Measurements from ENCODE around the gene KIF26B.
"Not testable (repeated sequence)": the region's sequence is repeated elsewhere in the genome, so short reads cannot be mapped to it uniquely, and the experiment has no call there.

Gene KIF26B

GRCh38 chr1:245355851-245356630, 201.3 kb downstream of the KIF26B start:
- H3K27me3 Mint-ChIP-seq; H3K4me3 Mint-ChIP-seq; H3K4me1 Mint-ChIP-seq (ENCODE audit: low read depth); H3K9me3 Mint-ChIP-seq (ENCODE audit: low read depth); H3K27ac Mint-ChIP-seq; H3K36me3 Mint-ChIP-seq: not testable (repeated sequence)

- no peaks in the 10 kb centered on the region for H3K27me3 Mint-ChIP-seq
- no peaks in the 10 kb centered on the region for H3K9me3 Mint-ChIP-seq (ENCODE audit: low read depth)
- H3K4me3 Mint-ChIP-seq: no peak overlapping the region
- no peaks in the 10 kb centered on the region for H3K36me3 Mint-ChIP-seq
- H3K4me1 Mint-ChIP-seq (ENCODE audit: low read depth): no peaks in the 10 kb centered on the region
- H3K27ac Mint-ChIP-seq: no peak overlapping the region
Measured at GRCh38 chr1:245356891-245357585, 202.3 kb downstream of the KIF26B start.

- H3K27ac Mint-ChIP-seq; H3K4me3 Mint-ChIP-seq; H3K36me3 Mint-ChIP-seq; H3K27me3 Mint-ChIP-seq; H3K9me3 Mint-ChIP-seq (ENCODE audit: low read depth); H3K4me1 Mint-ChIP-seq (ENCODE audit: low read depth): not testable (repeated sequence)
Measured at GRCh38 chr1:245359101-245359680, 204.4 kb downstream of the KIF26B start.

- Mint-ChIP-seq H3K27ac (no peak overlapping the region), H3K4me3 (no peak overlapping the region), H3K36me3 (no peaks in the 10 kb centered on the region), H3K9me3 (ENCODE audit: low read depth) (no peaks in the 10 kb centered on the region), H3K27me3 (no peaks in the 10 kb centered on the region), H3K4me1 (ENCODE audit: low read depth) (peaks cover 6% of the 10 kb centered on the region)
Measured at GRCh38 chr1:245361065-245361464, 206.3 kb downstream of the KIF26B start.

DNA sequence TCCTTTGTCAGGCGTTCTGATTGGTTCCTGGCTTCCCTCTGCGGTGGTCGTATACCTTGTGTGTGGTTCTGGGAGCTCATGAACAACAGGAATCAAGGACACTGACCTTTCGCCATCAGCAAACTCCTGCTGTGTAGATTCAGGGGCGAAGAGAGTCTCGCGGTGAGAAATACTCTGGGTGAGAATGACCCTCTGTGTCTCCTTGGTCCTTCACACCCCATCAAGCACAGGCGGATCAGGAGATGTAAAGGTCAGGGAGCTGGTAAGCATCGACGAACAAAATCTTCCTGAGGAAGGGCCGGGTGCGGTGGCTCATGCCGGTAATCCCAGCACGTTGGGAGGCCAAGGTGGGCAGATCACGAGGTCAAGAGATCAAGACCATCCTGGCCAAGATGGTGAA, 207.2 kb downstream of the KIF26B start:
- no peaks in the 10 kb centered on the region for H3K27me3 Mint-ChIP-seq
- no peaks in the 10 kb centered on the region for H3K9me3 Mint-ChIP-seq (ENCODE audit: low read depth)
- H3K4me3 Mint-ChIP-seq: no peak overlapping the region
- no peaks in the 10 kb centered on the region for H3K36me3 Mint-ChIP-seq
- no peak overlapping the region for H3K27ac Mint-ChIP-seq
- peaks cover 6% of the 10 kb centered on the region for H3K4me1 Mint-ChIP-seq (ENCODE audit: low read depth)

- no peak overlapping the region for H3K27ac Mint-ChIP-seq
- H3K27me3 Mint-ChIP-seq: peaks cover 2% of the 10 kb centered on the region
- no peaks in the 10 kb centered on the region for H3K36me3 Mint-ChIP-seq
- H3K9me3 Mint-ChIP-seq (ENCODE audit: low read depth): no peaks in the 10 kb centered on the region
- peaks cover 6% of the 10 kb centered on the region for H3K4me1 Mint-ChIP-seq (ENCODE audit: low read depth)
- H3K4me3 Mint-ChIP-seq: no peak overlapping the region
Measured at GRCh38 chr1:245363461-245364200, 208.8 kb downstream of the KIF26B start.

GRCh38 chr1:245365095-245366020, 210.6 kb downstream of the KIF26B start:
- peaks cover 2% of the 10 kb centered on the region for H3K27me3 Mint-ChIP-seq
- H3K27ac Mint-ChIP-seq: no peak overlapping the region
- H3K4me3 Mint-ChIP-seq: no peak overlapping the region
- H3K4me1 Mint-ChIP-seq (ENCODE audit: low read depth): peaks cover 6% of the 10 kb centered on the region
- H3K36me3 Mint-ChIP-seq: no peaks in the 10 kb centered on the region
- no peaks in the 10 kb centered on the region for H3K9me3 Mint-ChIP-seq (ENCODE audit: low read depth)

- no peaks in the 10 kb centered on the region for H3K9me3 Mint-ChIP-seq (ENCODE audit: low read depth)
- no peak overlapping the region for H3K27ac Mint-ChIP-seq
- H3K4me3 Mint-ChIP-seq: no peak overlapping the region
- no peaks in the 10 kb centered on the region for H3K36me3 Mint-ChIP-seq
- peaks cover 2% of the 10 kb centered on the region for H3K27me3 Mint-ChIP-seq
- H3K4me1 Mint-ChIP-seq (ENCODE audit: low read depth): peaks cover 6% of the 10 kb centered on the region
Measured at GRCh38 chr1:245366886-245367285, 212.1 kb downstream of the KIF26B start.

- Mint-ChIP-seq H3K4me1 (ENCODE audit: low read depth) (no peaks in the 10 kb centered on the region), H3K4me3 (no peak overlapping the region), H3K36me3 (no peaks in the 10 kb centered on the region), H3K9me3 (ENCODE audit: low read depth) (no peaks in the 10 kb centered on the region), H3K27ac (no peak overlapping the region), H3K27me3 (peaks cover 2% of the 10 kb centered on the region)
Measured at GRCh38 chr1:245370175-245370825, 215.5 kb downstream of the KIF26B start.

- no peak overlapping the region for H3K4me3 Mint-ChIP-seq
- no peaks in the 10 kb centered on the region for H3K36me3 Mint-ChIP-seq
- peaks cover 3% of the 10 kb centered on the region for H3K4me1 Mint-ChIP-seq (ENCODE audit: low read depth)
- H3K27ac Mint-ChIP-seq: no peak overlapping the region
- H3K27me3 Mint-ChIP-seq: peaks cover 2% of the 10 kb centered on the region
- no peaks in the 10 kb centered on the region for H3K9me3 Mint-ChIP-seq (ENCODE audit: low read depth)
Measured at GRCh38 chr1:245370905-245371581, 216.3 kb downstream of the KIF26B start.

DNA sequence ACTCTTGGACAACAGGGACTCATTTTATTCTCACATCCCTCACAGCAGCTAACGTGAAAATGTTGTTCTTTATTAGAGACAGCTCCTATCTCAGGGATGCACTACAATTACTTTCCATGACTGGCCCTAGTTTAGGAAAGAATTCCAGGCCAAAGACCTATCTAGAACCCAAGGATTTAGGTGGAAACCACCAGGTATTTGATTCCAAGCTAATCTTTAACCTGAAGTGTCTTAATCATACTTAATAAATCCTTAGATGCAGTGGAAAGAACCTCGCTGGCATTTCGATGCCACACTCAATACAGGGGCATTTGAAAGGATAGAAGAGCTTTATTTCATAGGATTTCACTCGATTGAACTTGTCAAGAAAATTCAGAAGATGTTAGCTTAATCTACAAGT, 218.3 kb downstream of the KIF26B start:
- Mint-ChIP-seq H3K9me3 (ENCODE audit: low read depth) (no peaks in the 10 kb centered on the region), H3K4me1 (ENCODE audit: low read depth) (peaks cover 16% of the 10 kb centered on the region), H3K36me3 (no peaks in the 10 kb centered on the region), H3K27me3 (peaks cover 2% of the 10 kb centered on the region), H3K4me3 (no peak overlapping the region), H3K27ac (no peak overlapping the region)

GRCh38 chr1:245375789-245376460, 221.1 kb downstream of the KIF26B start:
- H3K36me3 Mint-ChIP-seq: no peaks in the 10 kb centered on the region
- H3K27me3 Mint-ChIP-seq: no peaks in the 10 kb centered on the region
- no peak overlapping the region for H3K27ac Mint-ChIP-seq
- H3K9me3 Mint-ChIP-seq (ENCODE audit: low read depth): no peaks in the 10 kb centered on the region
- H3K4me3 Mint-ChIP-seq: no peak overlapping the region
- peaks cover 32% of the 10 kb centered on the region for H3K4me1 Mint-ChIP-seq (ENCODE audit: low read depth)

GRCh38 chr1:245377854-245378253, 223.1 kb downstream of the KIF26B start:
- peak overlapping the region; percentile 52 for H3K4me3 Mint-ChIP-seq
- H3K27ac Mint-ChIP-seq: peak overlapping the region; percentile 64
- H3K36me3 Mint-ChIP-seq: no peaks in the 10 kb centered on the region
- peaks cover 32% of the 10 kb centered on the region for H3K4me1 Mint-ChIP-seq (ENCODE audit: low read depth)
- no peaks in the 10 kb centered on the region for H3K27me3 Mint-ChIP-seq
- H3K9me3 Mint-ChIP-seq (ENCODE audit: low read depth): no peaks in the 10 kb centered on the region
